ENCODE results near the gene NUBP1.
"Not testable (repeated sequence)": the region's sequence is repeated elsewhere in the genome, so short reads cannot be mapped to it uniquely, and the experiment has no call there.

NUBP1 gene

GRCh38 chr16:10743610-10744369 lies at the start of gene NUBP1:
TSS of gene NUBP1 (plus strand) at chr16:10743842. CDS start at chr16:10743864, 22 bp downstream.
- peak; percentile 99 for DNase-seq (ENCODE audit: low read depth)

DNA sequence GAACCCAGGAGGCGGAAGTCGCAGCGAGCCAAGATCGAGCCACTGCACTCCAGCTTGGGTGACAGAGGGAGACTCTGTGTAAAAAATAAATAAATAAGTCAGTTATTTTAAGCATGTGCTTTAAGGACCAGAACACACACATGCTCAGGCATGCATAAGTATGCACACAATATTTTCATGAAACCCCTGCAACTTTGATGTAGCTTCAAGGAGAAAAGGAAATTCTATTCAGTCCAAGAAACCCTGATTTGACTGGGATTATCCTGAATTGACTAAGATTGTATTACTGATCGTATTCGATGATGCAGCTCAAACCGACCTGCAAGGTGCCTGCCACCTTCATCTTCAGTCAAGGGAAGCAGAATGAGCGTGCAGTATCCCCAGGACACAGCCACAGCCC lies 49.8 kb upstream of the NUBP1 start:
- DNase-seq (ENCODE audit: low read depth): no peak

GRCh38 chr16:10694306-10694705 lies 49.3 kb upstream of the NUBP1 start:
- DNase-seq (ENCODE audit: low read depth): no peak

DNA sequence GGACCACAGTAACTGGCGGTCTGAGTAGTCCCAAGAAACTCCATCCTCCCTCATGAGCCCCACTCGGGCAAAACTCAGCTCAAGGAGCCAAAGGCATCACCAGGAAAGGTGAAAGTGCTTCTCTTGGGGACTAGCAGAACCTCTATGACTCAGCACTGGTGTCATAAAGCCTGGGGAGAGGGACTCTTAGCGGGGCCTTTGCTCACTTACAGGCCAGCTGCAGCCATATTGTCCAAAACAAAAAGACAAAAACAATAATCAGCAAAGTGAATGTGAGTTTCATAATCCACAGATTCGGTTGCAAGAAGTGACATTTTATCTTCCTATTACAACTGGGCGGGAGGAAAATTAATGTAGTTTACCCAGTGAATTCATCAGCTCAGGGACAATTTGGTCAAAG lies 48.8 kb upstream of the NUBP1 start, which contains the start of gene TEKT5:
TSS of gene TEKT5 (minus strand) at position 101 of the 400 bp plus-strand sequence. CDS start at position 44, 57 bp downstream.
- DNase-seq (ENCODE audit: low read depth): no peak

DNA sequence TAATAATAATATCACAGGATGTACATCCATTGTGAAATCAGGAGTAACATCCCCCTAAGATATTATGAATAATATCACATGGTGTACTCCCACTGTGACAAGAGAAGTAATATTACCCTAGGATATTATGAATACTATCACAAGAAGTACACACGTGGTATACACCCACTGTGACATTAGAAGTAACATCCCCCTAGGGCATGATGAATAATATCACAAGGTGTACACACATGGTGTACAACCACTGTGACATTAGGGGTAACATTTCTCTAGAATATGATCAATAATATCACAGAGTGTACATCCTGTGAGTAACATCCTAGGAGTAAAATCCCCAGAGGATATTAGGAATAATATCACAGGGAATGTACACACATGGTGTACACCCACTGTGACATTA lies 43.9 kb upstream of the NUBP1 start:
- DNase-seq (ENCODE audit: low read depth): no peak

DNA sequence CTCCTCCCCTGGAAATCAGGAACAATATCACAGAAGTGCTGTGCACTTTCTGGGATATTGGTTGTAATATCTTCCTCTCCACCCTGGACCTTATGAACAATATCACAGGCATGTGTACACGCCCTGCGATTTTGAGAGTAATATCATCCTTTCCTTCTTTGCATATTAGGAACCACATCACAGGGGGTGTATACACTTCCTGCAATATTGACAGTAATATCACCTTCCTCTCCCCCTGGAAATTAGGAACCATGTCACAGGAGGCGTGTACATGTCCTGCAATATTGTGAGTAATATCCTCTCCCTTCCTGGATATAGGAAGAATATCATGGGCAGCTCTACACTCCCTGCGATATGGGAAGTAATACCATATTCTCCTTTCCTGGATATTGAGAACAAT lies 34.7 kb upstream of the NUBP1 start:
- DNase-seq (ENCODE audit: low read depth): no peak

GRCh38 chr16:10728003-10728887 lies 15.4 kb upstream of the NUBP1 start:
- no peak for DNase-seq (ENCODE audit: low read depth)

- no peak for DNase-seq (ENCODE audit: low read depth)
Observed at GRCh38 chr16:10729104-10730048, 14.3 kb upstream of the NUBP1 start.

DNA sequence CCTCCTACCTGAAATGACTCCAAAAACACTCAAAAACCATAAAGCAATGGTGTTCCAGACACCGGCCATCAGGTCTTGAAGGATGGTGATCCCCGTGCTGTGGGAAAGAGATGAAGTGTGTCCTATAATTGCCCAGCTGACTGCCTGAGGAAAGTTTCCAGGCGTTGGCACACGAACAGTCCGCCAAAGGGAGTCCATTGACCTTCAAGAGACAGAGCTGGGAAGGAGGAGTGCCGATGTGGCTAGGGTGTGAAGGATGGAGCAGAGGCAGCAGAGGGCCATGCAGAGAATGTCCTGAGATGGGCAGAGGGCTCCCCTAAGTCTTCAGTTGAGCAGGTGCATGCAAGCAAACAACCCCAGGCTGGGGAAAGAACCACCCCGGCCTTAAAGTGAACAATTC lies 11.9 kb upstream of the NUBP1 start:
- DNase-seq (ENCODE audit: low read depth): no peak

- DNase-seq (ENCODE audit: low read depth): peak; percentile 41
Observed at GRCh38 chr16:10737068-10737625, 6.5 kb upstream of the NUBP1 start.

GRCh38 chr16:10738231-10739077 lies 5.2 kb upstream of the NUBP1 start:
- DNase-seq (ENCODE audit: low read depth): no peak

DNA sequence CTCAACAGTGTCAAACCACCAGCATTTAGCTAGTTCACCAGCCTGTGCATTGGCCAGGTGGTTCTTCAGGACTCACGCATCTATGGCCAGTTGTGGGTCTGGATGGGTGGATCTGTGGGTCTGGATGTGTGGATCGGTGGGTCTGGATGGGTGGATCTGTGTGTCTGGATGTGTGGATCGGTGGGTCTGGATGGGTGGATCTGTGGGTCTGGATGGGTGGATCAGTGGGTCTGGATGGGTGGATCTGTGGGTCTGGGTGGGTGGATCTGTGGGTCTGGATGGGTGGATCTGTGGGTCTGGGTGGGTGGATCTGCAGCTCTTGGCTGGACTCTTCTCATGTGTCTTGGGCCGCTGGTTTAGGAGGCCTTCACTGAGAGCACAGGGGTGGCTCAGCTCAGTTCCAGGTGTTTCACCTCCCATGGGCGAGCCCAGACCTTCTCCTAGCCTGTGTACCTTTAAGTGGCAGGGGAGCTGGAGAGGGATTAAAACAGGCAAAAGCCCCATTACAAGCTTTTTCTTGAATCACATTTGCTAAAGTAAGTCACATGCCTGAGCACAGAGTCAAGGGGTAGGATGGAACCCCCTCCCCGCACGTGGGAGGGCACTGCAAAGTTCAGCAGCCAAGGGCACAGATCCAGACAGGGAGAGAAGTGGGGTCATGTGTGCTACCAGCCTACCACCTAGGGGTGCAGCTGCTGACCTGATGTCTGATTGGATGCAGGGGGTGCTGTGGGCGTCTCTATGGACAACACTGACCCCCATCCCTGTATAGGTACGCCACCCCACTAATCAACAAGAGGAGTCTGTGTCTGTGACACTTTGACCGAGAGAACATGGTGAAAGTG lies 3.4 kb upstream of the NUBP1 start:
- DNase-seq (ENCODE audit: low read depth): no peak

DNA sequence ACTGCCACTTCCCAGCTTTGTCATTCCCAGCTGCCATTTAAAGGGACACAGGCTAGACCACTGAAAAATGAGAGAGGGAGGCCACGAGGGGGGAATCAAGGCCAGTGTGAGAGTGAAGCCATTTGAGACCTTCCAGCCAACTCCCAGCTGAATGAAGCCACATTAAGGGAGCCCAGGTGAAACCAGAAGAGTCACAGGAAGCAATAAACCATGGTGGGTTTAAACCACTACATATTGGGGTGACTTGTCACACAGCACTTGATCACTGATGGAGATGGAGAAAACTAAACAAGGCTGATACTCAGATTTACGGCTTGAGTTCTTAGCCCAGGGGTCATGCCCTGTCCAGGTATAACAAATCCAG lies 2.8 kb upstream of the NUBP1 start:
- no peak for DNase-seq (ENCODE audit: low read depth)

GRCh38 chr16:10741249-10741648 lies 2.4 kb upstream of the NUBP1 start:
- not testable (repeated sequence) for DNase-seq (ENCODE audit: low read depth)

DNA sequence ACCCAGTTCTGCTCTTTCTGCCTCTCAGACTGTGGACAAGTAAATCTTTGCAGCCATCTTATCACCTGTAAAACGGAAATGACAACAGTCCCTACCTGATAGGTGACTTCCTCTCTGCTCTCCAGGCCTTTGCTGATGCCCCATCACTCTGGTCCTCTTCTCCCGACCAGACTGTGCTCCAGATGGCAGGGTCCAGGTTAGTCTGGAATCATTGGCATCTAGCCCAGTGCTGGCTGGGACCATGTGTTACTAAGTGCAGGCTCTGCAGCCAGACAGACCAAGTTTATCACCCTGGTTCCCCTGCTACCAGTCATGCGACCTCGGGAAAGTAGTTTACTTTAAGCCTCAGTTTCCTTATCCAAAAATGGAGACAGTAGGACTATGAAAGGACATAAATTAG lies 1.8 kb upstream of the NUBP1 start:
- DNase-seq (ENCODE audit: low read depth): no peak

- DNase-seq (ENCODE audit: low read depth): no peak
Observed at GRCh38 chr16:10743227-10743609, 424 bp upstream of the NUBP1 start.

DNA sequence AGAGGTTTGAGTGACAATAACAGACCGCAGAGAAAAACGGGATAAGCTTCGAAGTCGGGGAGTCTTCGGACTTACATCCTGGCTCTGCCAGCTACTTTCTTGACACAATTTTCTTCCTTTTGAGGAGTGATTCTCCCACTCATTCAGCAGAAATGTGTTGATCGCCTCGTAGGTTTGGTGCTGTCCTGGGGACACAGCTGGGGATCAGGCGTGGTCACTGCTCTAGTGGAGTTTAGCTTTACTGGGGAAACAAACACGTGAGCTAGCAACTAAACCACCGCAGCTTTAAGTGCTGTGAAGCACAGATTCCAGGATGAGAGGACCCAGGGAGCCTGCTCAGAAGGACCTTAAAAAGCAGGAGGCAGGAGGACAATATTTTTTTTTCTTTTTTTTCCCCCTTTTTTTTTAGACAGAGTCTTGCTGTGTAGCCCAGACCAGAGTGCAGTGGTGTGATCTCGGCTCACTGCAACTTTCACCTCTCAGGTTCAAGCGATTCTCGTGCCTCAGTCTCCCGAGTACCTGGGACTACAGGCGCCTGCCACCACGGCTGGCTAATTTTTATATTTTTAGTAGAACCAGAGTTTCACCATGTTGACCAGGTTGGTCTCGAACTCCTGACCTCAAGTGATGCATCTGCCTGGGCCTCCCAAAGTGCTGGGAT lies 858 bp downstream of the NUBP1 start:
- DNase-seq (ENCODE audit: low read depth): no peak

GRCh38 chr16:10745841-10746240 lies 2.2 kb downstream of the NUBP1 start:
- no peak for DNase-seq (ENCODE audit: low read depth)

DNA sequence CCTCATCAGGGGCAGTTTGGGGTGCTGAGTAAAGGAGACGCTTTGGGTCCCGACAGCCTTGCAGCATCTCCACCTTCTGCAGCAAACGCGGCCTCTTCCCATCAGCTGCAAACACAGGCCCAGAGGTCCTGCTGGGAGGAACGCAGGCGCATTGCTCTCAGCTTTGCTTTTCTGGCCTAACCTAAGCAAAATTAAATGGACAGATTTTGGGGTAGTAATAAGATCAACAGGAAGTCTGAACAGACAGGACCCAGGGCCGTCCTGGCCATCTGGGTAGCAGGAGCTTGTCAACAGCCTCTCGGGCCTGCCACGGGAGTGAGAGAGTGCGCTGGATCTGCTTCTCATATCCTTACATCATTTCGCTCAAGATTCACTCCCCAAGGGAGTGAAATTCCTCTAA lies 7.2 kb downstream of the NUBP1 start:
- DNase-seq (ENCODE audit: low read depth): no peak

All from stimulated activated CD8-positive, alpha-beta memory T cell treated with anti-CD3 and anti-CD28 coated beads, Interleukin-7, amount 100 ng/mL, for 24 hours (primary cell).